Mucosa of gallbladder (tissue), 1 donor: Measurements from ENCODE around the gene CHTF18. TPM values are rescaled to one million over a fixed set of nuclear protein-coding genes. Genes with fewer than 3 reads are reported as not detected.
"Not testable (repeated sequence)": the region's sequence is repeated elsewhere in the genome, so short reads cannot be mapped to it uniquely, and the experiment has no call there.

ENCODE experiments used
- DNase-seq: peaks from one replicate; pipeline ENCODE4 v3.0.0-alpha.2; 2020; ENCODE audit warnings: low spot score
- total RNA-seq: library from RNA; stranded (reverse); gene quantifications from one replicate; pipeline ENCODE4 v1.2.1, GENCODE V29; 2021
- donor health status: DM: no; HTN: no; CAD: no.

The CHTF18 gene
- 17.3 TPM for total RNA-seq

- DNase-seq: peak; percentile 94
These were observed at the start of gene CHTF18 for GRCh38 chr16:788399-789126. TSS of gene CHTF18 (plus strand) at chr16:788620. CDS start at chr16:788685, 65 bp downstream.

GRCh38 chr16:739560-740458 lies 48.6 kb upstream of the CHTF18 start:
- no peak for DNase-seq

GRCh38 chr16:740459-740763 lies 48.0 kb upstream of the CHTF18 start:
- no peak for DNase-seq

- peak; percentile 90 for DNase-seq
These were observed 47.5 kb upstream of the CHTF18 start, which contains the start of gene CIAO3 for GRCh38 chr16:740764-741505. TSS of gene CIAO3 (minus strand) at chr16:740997. CDS start at chr16:740985, 12 bp downstream.

- no peak for DNase-seq
These were observed 46.3 kb upstream of the CHTF18 start for GRCh38 chr16:741986-742629.

- DNase-seq: not testable (repeated sequence)
These were observed 45.5 kb upstream of the CHTF18 start for GRCh38 chr16:742894-743293.

GRCh38 chr16:743794-744500 lies 44.5 kb upstream of the CHTF18 start:
- DNase-seq: no peak

GRCh38 chr16:745739-746138 lies 42.7 kb upstream of the CHTF18 start:
- DNase-seq: no peak

GRCh38 chr16:746637-747036 lies 41.8 kb upstream of the CHTF18 start:
- DNase-seq: no peak

- no peak for DNase-seq
These were observed 40.3 kb upstream of the CHTF18 start for GRCh38 chr16:747978-748746.

- no peak for DNase-seq
These were observed 39.4 kb upstream of the CHTF18 start for GRCh38 chr16:749010-749409.

- DNase-seq: no peak
These were observed 37.9 kb upstream of the CHTF18 start for GRCh38 chr16:750485-750884.

- no peak for DNase-seq
These were observed 37.0 kb upstream of the CHTF18 start for GRCh38 chr16:751152-752006.

GRCh38 chr16:752007-752312 lies 36.5 kb upstream of the CHTF18 start:
- DNase-seq: no peak

GRCh38 chr16:754121-754607 lies 34.3 kb upstream of the CHTF18 start:
- DNase-seq: not testable (repeated sequence)

- no peak for DNase-seq
These were observed 33.8 kb upstream of the CHTF18 start for GRCh38 chr16:754656-755055.

- no peak for DNase-seq
These were observed 32.0 kb upstream of the CHTF18 start for GRCh38 chr16:756428-756827.

- no peak for DNase-seq
These were observed 29.1 kb upstream of the CHTF18 start for GRCh38 chr16:759110-759910.

GRCh38 chr16:760065-760464 lies 28.4 kb upstream of the CHTF18 start:
- no peak for DNase-seq
